GM21723 (cell line): ENCODE measurements around the gene TGM1.

Experiments
- ATAC-seq: cut with Tn5 transposase; IDR thresholded peaks from one replicate; pipeline ENCODE4 v1.9.1; 2021; ENCODE audit warnings: mild to moderate bottlenecking, moderate library complexity; ENCODE audit not compliant: unreplicated experiment

The TGM1 gene

GRCh38 chr14:24262821-24263733 lies at the start of gene TGM1:
TGM1 (minus strand) TSS chr14:24263177; CDS start chr14:24262352, 825 bp downstream.
- no peak for ATAC-seq

GRCh38 chr14:24311837-24312615 lies 49.0 kb upstream of the TGM1 start:
- ATAC-seq, result no peak

- peak; percentile 73 for ATAC-seq
These were observed 47.9 kb upstream of the TGM1 start, which contains the start of gene LTB4R for GRCh38 chr14:24310646-24311604. LTB4R (plus strand) TSS chr14:24311502; CDS start chr14:24315652, 4,150 bp downstream.

- no peak for ATAC-seq
These were observed 47.3 kb upstream of the TGM1 start for GRCh38 chr14:24310265-24310645.

GRCh38 chr14:24309538-24310264 lies 46.7 kb upstream of the TGM1 start, which contains the start of gene LTB4R2:
LTB4R2 (plus strand) TSS chr14:24310140; CDS start chr14:24310665, 525 bp downstream.
- ATAC-seq, result no peak

- no peak for ATAC-seq
These were observed 45.6 kb upstream of the TGM1 start for GRCh38 chr14:24308342-24309124.

GRCh38 chr14:24307575-24308341 lies 44.8 kb upstream of the TGM1 start, which contains the start of gene CIDEB:
CIDEB (minus strand) TSS chr14:24307977; CDS start chr14:24307858, 119 bp downstream.
- ATAC-seq, result peak; percentile 30

- ATAC-seq, result no peak
These were observed 44.2 kb upstream of the TGM1 start for GRCh38 chr14:24307156-24307574.

- no peak for ATAC-seq
These were observed 41.0 kb upstream of the TGM1 start for GRCh38 chr14:24304019-24304387.

GRCh38 chr14:24300326-24300980 lies 37.5 kb upstream of the TGM1 start:
- no peak for ATAC-seq

- ATAC-seq, result peak; percentile 78
These were observed 36.5 kb upstream of the TGM1 start, which contains the start of the genes DHRS1 and NOP9 for GRCh38 chr14:24299255-24300191. DHRS1 (minus strand) TSS chr14:24299780; CDS start chr14:24299106, 674 bp downstream. NOP9 (plus strand) TSS chr14:24299850; CDS start chr14:24299955, 105 bp downstream.

- ATAC-seq, result no peak
These were observed 35.9 kb upstream of the TGM1 start for GRCh38 chr14:24298892-24299254.

- ATAC-seq, result peak; percentile 8
These were observed 34.4 kb upstream of the TGM1 start for GRCh38 chr14:24297190-24297964.

GRCh38 chr14:24296341-24297157 lies 33.6 kb upstream of the TGM1 start:
- ATAC-seq, result peak; percentile 43

GRCh38 chr14:24293525-24293924 lies 30.5 kb upstream of the TGM1 start:
- no peak for ATAC-seq
